ENCODE data around the gene PRKCE.

DNA sequence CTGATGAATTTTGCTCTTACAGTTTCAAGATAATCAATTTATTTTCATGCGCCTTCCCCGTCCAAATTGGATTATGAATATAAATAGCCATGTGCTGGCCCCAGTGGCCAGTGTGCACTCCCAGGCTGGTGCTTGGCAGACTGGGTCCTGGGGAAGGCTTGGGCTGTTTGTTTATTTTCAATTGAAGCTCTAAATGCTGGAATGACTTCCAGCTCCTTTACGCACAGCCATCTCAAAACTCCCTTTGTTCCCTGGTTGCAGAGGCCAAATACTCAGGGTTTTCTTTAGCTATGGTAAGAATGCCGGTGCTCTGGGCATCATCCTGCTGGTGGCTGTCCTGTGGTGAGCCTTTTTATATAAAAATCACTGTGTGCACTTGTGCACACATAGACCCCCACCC lies 131.5 kb downstream of the PRKCE start:
- no peak for TF ChIP-seq POLR2A (IDR thresholded peaks at IDR 0.05)
- TF ChIP-seq, protein P1, sequence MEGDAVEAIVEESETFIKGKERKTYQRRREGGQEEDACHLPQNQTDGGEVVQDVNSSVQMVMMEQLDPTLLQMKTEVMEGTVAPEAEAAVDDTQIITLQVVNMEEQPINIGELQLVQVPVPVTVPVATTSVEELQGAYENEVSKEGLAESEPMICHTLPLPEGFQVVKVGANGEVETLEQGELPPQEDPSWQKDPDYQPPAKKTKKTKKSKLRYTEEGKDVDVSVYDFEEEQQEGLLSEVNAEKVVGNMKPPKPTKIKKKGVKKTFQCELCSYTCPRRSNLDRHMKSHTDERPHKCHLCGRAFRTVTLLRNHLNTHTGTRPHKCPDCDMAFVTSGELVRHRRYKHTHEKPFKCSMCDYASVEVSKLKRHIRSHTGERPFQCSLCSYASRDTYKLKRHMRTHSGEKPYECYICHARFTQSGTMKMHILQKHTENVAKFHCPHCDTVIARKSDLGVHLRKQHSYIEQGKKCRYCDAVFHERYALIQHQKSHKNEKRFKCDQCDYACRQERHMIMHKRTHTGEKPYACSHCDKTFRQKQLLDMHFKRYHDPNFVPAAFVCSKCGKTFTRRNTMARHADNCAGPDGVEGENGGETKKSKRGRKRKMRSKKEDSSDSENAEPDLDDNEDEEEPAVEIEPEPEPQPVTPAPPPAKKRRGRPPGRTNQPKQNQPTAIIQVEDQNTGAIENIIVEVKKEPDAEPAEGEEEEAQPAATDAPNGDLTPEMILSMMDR (IDR thresholded peaks at IDR 0.05), result no peak

Data from sigmoid colon (tissue), 3 donors.